Activated CD8-positive, alpha-beta T cell treated with anti-CD3 and anti-CD28 coated beads for 36 hours (primary cell): ENCODE measurements around the gene CUBN. TPM values are rescaled to one million over a fixed set of nuclear protein-coding genes. Genes with fewer than 3 reads are reported as not detected.

Source experiments
- ATAC-seq: fragments of 200-7000 bp; cut with Tn5 transposase; one replicate; pipeline ENCODE4 v1.10.0; 2021; ENCODE audit warnings: mild to moderate bottlenecking, moderate library complexity
- CTCF ChIA-PET: fragments of 350-600 bp; sonication (Branson Sonifier 250); formaldehyde crosslinking; loops from one replicate; lab custom pipeline; 2021; ENCODE audit warnings: antibody characterized with exemption; lab: Charles Lee
- POLR2A ChIA-PET: fragments of 350-600 bp; sonication (Branson Sonifier 250); formaldehyde crosslinking; loops from one replicate; lab custom pipeline; 2021; ENCODE audit warnings: antibody characterized with exemption; lab: Charles Lee
- DNase-seq: peaks from one replicate; pipeline ENCODE4 v3.0.0-alpha.2; 2020
- H3K27ac Mint-ChIP-seq: one replicate; pipeline ENCODE4 v1.8.0; 2021; ENCODE audit warnings: mild to moderate bottlenecking, mixed read lengths
- H3K27me3 Mint-ChIP-seq: one replicate; pipeline ENCODE4 v1.8.0; 2021; ENCODE audit warnings: mixed read lengths
- H3K36me3 Mint-ChIP-seq: one replicate; pipeline ENCODE4 v1.8.0; 2021; ENCODE audit warnings: low read depth, mixed read lengths
- H3K4me1 Mint-ChIP-seq: one replicate; pipeline ENCODE4 v1.8.0; 2021; ENCODE audit warnings: low read depth, mixed read lengths
- H3K4me3 Mint-ChIP-seq: one replicate; pipeline ENCODE4 v1.8.0; 2021; ENCODE audit warnings: mild to moderate bottlenecking, moderate library complexity, mixed read lengths
- H3K9me3 Mint-ChIP-seq: one replicate; pipeline ENCODE4 v1.8.0; 2021; ENCODE audit warnings: mixed read lengths
- intact Hi-C: fragments of 100-400 bp; cut with micrococcal nuclease; formaldehyde crosslinking; loops from one replicate; pipeline ENCODE4 v1.10.0; 2022
- total RNA-seq, 2 experiments: library from RNA; stranded (reverse); gene quantifications; one replicate each; pipeline ENCODE4 v1.2.3, GENCODE V29; 2021
- TF ChIP-seq, protein P1 (sequence below): fragments of 200-600 bp; IDR thresholded peaks from one replicate; pipeline ENCODE4 v1.8.0; 2022; ENCODE audit warnings: antibody characterized with exemption, mild to moderate bottlenecking

The CUBN gene
- total RNA-seq, 2 experiments from 2014 or later, result 0.38 to 0.65 TPM

DNA sequence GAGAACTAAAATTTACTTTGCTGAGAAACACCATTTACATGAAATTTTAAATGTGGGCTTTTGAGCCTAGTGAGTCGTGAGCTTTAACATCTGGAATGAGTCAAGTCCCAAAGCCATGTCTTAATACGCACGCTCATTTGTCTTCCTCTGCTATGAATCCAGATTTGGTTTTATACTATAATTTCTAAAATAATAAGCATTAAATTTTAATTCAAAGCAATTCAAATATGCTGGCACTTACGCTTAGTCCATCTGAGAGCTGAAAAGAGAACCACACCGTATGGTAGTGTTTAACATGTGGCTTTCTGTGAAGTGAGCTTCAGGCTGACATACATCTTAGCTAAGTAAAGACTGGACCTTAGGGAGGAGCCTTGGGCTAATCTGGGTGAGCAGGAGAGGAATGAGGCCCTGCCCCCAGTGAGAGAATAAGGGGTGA, 52.2 kb downstream of the CUBN start:
- CTCF ChIA-PET, result interaction anchor here (0.7 kb wide), 1 partner anchor 17 kb away, joined by 3 read pairs; no protein-coding TSS in a partner anchor
- no peaks in the 10 kb centered on the region for H3K9me3 Mint-ChIP-seq
- DNase-seq (no peak), ATAC-seq (no peak)
- H3K4me3 Mint-ChIP-seq, result no peak overlapping the region
- H3K36me3 Mint-ChIP-seq, result no peaks in the 10 kb centered on the region
- intact Hi-C loops, result no loop called here
- POLR2A ChIA-PET, result interaction anchor here (0.9 kb wide), 1 partner anchor 186 kb away, joined by 3 read pairs; no protein-coding TSS in a partner anchor
- no peaks in the 10 kb centered on the region for H3K27me3 Mint-ChIP-seq
- H3K27ac Mint-ChIP-seq, result no peak overlapping the region
- TF ChIP-seq, protein P1, sequence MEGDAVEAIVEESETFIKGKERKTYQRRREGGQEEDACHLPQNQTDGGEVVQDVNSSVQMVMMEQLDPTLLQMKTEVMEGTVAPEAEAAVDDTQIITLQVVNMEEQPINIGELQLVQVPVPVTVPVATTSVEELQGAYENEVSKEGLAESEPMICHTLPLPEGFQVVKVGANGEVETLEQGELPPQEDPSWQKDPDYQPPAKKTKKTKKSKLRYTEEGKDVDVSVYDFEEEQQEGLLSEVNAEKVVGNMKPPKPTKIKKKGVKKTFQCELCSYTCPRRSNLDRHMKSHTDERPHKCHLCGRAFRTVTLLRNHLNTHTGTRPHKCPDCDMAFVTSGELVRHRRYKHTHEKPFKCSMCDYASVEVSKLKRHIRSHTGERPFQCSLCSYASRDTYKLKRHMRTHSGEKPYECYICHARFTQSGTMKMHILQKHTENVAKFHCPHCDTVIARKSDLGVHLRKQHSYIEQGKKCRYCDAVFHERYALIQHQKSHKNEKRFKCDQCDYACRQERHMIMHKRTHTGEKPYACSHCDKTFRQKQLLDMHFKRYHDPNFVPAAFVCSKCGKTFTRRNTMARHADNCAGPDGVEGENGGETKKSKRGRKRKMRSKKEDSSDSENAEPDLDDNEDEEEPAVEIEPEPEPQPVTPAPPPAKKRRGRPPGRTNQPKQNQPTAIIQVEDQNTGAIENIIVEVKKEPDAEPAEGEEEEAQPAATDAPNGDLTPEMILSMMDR, result no peak
- peaks cover 25% of the 10 kb centered on the region for H3K4me1 Mint-ChIP-seq

DNA sequence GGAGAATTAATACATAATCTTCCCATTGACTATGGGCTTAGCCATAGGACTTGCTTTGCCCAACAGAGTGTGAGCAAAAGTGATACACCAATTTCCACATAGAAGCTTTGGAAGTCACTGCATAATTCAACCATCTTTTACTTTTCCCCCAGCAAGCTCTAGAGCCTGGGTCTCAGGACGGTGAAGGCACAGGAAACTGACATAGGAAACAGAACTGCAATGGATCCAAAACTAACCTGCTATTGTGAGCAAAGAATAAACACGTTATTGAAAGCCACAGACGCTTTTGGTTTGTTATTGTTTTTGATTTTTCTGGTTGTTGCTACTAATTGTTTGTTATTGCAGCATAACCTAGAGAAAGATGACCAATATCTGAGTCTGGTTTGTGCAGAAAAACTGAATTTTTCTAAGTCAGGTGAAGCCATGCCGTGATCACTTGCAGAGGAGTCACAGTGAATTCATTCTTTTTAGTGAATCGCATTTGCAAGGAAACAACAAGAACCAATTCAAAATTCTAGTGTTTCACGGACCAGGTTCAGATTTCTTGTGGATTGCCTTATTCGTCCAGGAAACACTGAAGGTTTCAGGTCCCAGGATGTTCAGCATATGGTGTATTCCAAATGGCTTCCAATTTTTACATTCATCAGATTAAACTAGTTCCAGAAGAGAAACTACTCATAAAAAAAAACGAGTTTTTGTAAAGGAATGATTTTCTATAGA, 52.8 kb downstream of the CUBN start:
- Mint-ChIP-seq H3K9me3 (no peaks in the 10 kb centered on the region), H3K27ac (no peak overlapping the region), H3K4me3 (no peak overlapping the region), H3K4me1 (peaks cover 25% of the 10 kb centered on the region), H3K36me3 (no peaks in the 10 kb centered on the region), H3K27me3 (no peaks in the 10 kb centered on the region)
- TF ChIP-seq, protein P1, result no peak
- intact Hi-C loops, result no loop called here
- ChIA-PET CTCF (interaction anchor here (0.7 kb wide), 1 partner anchor 16 kb away, joined by 3 read pairs; no protein-coding TSS in a partner anchor), POLR2A (interaction anchor here (0.9 kb wide), 1 partner anchor 185 kb away, joined by 3 read pairs; no protein-coding TSS in a partner anchor)
- no peak for DNase-seq
- no peak for ATAC-seq

DNA sequence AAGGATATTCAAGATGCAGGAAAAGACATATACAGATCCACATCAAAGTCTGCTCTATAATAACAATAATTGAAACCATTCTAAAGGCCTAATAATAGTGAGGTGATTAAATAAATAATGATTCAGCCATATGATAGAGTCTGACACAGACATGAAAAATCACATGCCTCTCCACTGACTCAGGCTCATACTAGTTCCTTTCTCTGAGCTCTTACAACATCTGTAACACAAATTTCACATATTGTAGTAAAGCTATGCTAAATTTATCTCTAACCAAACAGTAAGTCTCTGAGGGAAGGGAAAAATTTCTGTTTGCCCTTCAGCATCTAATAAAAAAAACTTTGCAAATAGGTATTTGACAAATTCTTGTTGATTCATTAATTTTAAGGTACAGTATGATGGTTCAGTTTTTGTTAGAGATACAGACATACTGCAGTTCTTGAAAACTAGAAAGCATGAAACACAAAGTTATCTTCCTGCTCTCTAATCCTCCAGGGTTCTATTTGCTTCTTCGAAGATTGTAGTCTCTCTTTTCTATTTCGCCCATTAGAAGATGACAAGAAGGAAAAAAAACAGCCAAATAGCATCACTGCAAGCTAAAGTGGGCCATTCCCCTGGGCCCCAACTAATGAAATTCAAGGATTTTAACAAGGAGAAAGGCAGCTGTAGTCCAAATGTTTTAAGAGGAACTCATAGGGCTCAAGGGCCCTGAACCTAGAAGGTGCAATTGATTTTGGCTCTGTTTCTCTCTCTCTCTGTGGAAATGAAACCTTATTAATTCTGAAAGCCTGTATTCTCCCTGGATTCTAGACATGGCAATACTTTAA, 53.9 kb downstream of the CUBN start:
- Mint-ChIP-seq H3K4me3 (no peak overlapping the region), H3K4me1 (peaks cover 25% of the 10 kb centered on the region), H3K36me3 (peaks cover under 1% of the 10 kb centered on the region), H3K27me3 (no peaks in the 10 kb centered on the region), H3K9me3 (no peaks in the 10 kb centered on the region), H3K27ac (no peak overlapping the region)
- no peak for DNase-seq
- ATAC-seq, result no peak
- intact Hi-C loops, result no loop called here
- TF ChIP-seq, protein P1, result no peak
- CTCF ChIA-PET, result no interaction called here
- POLR2A ChIA-PET, result no interaction called here

DNA sequence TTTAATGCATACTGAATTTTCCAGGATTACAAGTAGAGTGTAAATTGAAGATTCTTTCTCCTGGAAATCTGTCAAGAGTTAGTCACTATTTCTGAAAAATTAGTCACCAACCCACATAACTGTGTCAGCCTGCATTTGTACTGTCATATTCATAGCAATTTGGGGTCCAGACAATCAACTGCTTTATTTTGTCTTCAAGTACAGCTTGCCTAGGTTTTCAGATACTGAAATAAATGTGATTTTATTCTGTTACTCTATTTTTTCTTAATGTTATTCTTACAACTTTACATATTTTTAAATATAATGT, 55.1 kb downstream of the CUBN start:
- POLR2A ChIA-PET, result no interaction called here
- CTCF ChIA-PET, result no interaction called here
- H3K4me1 Mint-ChIP-seq, result peaks cover 22% of the 10 kb centered on the region
- ATAC-seq (peak; percentile 74), DNase-seq (no peak)
- no peak overlapping the region for H3K27ac Mint-ChIP-seq
- peaks cover 3% of the 10 kb centered on the region for H3K36me3 Mint-ChIP-seq
- no peaks in the 10 kb centered on the region for H3K9me3 Mint-ChIP-seq
- no peaks in the 10 kb centered on the region for H3K27me3 Mint-ChIP-seq
- intact Hi-C loops, result no loop called here
- TF ChIP-seq, protein P1, result no peak
- H3K4me3 Mint-ChIP-seq, result no peak overlapping the region
